HepG2 (cell line): Measurements from ENCODE around the gene TEAD3. TPM values are rescaled to one million over a fixed set of nuclear protein-coding genes. Genes with fewer than 3 reads are reported as not detected.

ENCODE experiments used
- BCL6 ChIP-seq: IDR thresholded peaks from 2 replicates; pipeline ENCODE4 v1.6.1; 2016; ENCODE audit warnings: missing genetic modification reagents, missing compliant biosample characterization
- EEA1 ChIP-seq: sonication (generic); formaldehyde crosslinking; IDR thresholded peaks from 2 replicates; pipeline ENCODE4 v1.5.1; 2020; ENCODE audit warnings: mild to moderate bottlenecking, missing genetic modification reagents, borderline replicate concordance
- GABPB1 ChIP-seq: IDR thresholded peaks from 2 replicates; pipeline ENCODE4 v1.6.1; 2016; ENCODE audit warnings: mild to moderate bottlenecking, missing genetic modification reagents, moderate library complexity, missing compliant biosample characterization
- HMG20B ChIP-seq: conservative IDR thresholded peaks from 2 replicates; pipeline ENCODE4 v1.6.1; 2016; ENCODE audit warnings: missing genetic modification reagents, missing compliant biosample characterization
- NFYC ChIP-seq: IDR thresholded peaks from 2 replicates; pipeline ENCODE4 v1.6.1; 2016; ENCODE audit warnings: missing genetic modification reagents, missing compliant biosample characterization
- TCF12 ChIP-seq, 2 experiments: fragments of 450-650 bp in 1 of 2; sonication (generic) in 1 of 2; formaldehyde crosslinking in 1 of 2; IDR thresholded peaks; 2 replicates each; pipeline versions ENCODE4 v1.6.1 to v1.8.0; 2017 to 2022; ENCODE audit warnings: antibody characterized with exemption in 1 of 2, mild to moderate bottlenecking in 1 of 2, missing genetic modification reagents in 1 of 2, moderate library complexity in 1 of 2
- polyA plus RNA-seq, 8 experiments: library from polyadenylated mRNA; depleted of rRNA in 3 of 8; stranded (reverse) in 7 of 8; unstranded in 1 of 8; fragments of >200 nt; fragmentation: Illumina TruSeq in 4 of 8; extraction: Trizol in 4 of 8; gene quantifications; 2 replicates each; pipeline versions ENCODE4 v1.2.1 to v1.2.3, GENCODE V29; 2011 to 2016; ENCODE audit warnings: low read depth in 4 of 8, missing spikeins in 1 of 8, mixed read lengths in 1 of 8; ENCODE audit not compliant: insufficient read depth in 1 of 8
- total RNA-seq, 5 experiments: library from RNA; depleted of rRNA; stranded (reverse); fragments of >200 nt; fragmentation: Illumina TruSeq; extraction: Trizol; gene quantifications; 2 replicates each; pipeline ENCODE4 v1.2.3, GENCODE V29; 2016; ENCODE audit warnings: low read depth in 1 of 5
- TF ChIP-seq, protein P1 (sequence below): sonication (generic); formaldehyde crosslinking; IDR thresholded peaks from 2 replicates; pipeline ENCODE4 v1.8.0; 2022; ENCODE audit warnings: mild to moderate bottlenecking, missing genetic modification reagents, borderline replicate concordance
- TF ChIP-seq, protein P2 (sequence below): sonication (generic); formaldehyde crosslinking; IDR thresholded peaks from 2 replicates; pipeline ENCODE4 v1.4.0; 2020; ENCODE audit warnings: missing genetic modification reagents
- TF ChIP-seq, protein P3 (sequence below): IDR thresholded peaks from 2 replicates; pipeline ENCODE4 v1.4.0; 2020; ENCODE audit warnings: mild to moderate bottlenecking, missing genetic modification reagents
- TF ChIP-seq, protein P4 (sequence below): sonication (generic); formaldehyde crosslinking; conservative IDR thresholded peaks from 2 replicates; pipeline ENCODE4 v1.8.0; 2022; ENCODE audit warnings: missing genetic modification reagents
- TF ChIP-seq, protein P5 (sequence below): sonication (generic); formaldehyde crosslinking; IDR thresholded peaks from 2 replicates; pipeline ENCODE4 v1.8.1; 2022; ENCODE audit warnings: mild to moderate bottlenecking, missing genetic modification reagents

TEAD3 gene
- total and polyA plus RNA-seq, 2 of the 13 experiments (the other 11 are each of a cell fraction or from before 2014, with no cell fraction given): 15.1 to 16.5 TPM

DNA sequence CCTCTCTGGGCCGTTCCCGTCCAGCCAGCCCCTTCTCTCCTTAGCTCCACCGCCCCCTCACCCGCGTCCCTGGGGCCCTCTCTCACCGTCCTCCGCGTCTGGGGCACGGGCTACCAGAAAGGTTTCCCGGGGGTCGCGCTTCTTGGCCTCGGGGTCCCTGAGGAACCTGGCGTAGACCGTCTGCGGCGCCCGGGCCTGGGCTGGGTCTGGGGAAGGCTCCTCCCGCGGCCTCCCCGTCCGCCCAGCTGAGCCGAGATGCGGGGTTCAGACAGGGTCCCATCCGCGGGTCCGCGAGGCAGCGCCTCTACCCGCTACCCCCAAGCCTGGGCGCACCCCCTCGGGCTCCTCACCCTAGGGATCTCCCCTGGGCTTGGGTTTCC, 14.7 kb upstream of the TEAD3 start (continued):
- TF ChIP-seq, protein P1, sequence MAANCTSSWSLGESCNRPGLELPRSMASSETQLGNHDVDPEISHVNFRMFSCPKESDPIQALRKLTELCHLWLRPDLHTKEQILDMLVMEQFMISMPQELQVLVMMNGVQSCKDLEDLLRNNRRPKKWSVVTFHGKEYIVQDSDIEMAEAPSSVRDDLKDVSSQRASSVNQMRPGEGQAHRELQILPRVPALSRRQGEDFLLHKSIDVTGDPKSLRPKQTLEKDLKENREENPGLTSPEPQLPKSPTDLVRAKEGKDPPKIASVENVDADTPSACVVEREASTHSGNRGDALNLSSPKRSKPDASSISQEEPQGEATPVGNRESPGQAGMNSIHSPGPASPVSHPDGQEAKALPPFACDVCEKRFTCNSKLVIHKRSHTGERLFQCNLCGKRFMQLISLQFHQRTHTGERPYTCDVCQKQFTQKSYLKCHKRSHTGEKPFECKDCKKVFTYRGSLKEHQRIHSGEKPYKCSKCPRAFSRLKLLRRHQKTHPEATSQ (CRISPR knock-in tag): no peak
- TF ChIP-seq BCL6 (CRISPR knock-in tag) (no peak), GABPB1 (CRISPR knock-in tag) (no peak), HMG20B (CRISPR knock-in tag) (no peak), NFYC (CRISPR knock-in tag) (no peak), TCF12 (IDR thresholded peaks at IDR 0.05) (no peak), TCF12 (CRISPR knock-in tag; IDR thresholded peaks at IDR 0.05) (no peak), EEA1 (no peak)
- TF ChIP-seq, protein P2, sequence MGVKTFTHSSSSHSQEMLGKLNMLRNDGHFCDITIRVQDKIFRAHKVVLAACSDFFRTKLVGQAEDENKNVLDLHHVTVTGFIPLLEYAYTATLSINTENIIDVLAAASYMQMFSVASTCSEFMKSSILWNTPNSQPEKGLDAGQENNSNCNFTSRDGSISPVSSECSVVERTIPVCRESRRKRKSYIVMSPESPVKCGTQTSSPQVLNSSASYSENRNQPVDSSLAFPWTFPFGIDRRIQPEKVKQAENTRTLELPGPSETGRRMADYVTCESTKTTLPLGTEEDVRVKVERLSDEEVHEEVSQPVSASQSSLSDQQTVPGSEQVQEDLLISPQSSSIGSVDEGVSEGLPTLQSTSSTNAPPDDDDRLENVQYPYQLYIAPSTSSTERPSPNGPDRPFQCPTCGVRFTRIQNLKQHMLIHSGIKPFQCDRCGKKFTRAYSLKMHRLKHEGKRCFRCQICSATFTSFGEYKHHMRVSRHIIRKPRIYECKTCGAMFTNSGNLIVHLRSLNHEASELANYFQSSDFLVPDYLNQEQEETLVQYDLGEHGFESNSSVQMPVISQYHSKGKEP (CRISPR knock-in tag): no peak
- TF ChIP-seq, protein P3, sequence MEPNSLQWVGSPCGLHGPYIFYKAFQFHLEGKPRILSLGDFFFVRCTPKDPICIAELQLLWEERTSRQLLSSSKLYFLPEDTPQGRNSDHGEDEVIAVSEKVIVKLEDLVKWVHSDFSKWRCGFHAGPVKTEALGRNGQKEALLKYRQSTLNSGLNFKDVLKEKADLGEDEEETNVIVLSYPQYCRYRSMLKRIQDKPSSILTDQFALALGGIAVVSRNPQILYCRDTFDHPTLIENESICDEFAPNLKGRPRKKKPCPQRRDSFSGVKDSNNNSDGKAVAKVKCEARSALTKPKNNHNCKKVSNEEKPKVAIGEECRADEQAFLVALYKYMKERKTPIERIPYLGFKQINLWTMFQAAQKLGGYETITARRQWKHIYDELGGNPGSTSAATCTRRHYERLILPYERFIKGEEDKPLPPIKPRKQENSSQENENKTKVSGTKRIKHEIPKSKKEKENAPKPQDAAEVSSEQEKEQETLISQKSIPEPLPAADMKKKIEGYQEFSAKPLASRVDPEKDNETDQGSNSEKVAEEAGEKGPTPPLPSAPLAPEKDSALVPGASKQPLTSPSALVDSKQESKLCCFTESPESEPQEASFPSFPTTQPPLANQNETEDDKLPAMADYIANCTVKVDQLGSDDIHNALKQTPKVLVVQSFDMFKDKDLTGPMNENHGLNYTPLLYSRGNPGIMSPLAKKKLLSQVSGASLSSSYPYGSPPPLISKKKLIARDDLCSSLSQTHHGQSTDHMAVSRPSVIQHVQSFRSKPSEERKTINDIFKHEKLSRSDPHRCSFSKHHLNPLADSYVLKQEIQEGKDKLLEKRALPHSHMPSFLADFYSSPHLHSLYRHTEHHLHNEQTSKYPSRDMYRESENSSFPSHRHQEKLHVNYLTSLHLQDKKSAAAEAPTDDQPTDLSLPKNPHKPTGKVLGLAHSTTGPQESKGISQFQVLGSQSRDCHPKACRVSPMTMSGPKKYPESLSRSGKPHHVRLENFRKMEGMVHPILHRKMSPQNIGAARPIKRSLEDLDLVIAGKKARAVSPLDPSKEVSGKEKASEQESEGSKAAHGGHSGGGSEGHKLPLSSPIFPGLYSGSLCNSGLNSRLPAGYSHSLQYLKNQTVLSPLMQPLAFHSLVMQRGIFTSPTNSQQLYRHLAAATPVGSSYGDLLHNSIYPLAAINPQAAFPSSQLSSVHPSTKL (CRISPR knock-in tag): no peak
- TF ChIP-seq, protein P4, sequence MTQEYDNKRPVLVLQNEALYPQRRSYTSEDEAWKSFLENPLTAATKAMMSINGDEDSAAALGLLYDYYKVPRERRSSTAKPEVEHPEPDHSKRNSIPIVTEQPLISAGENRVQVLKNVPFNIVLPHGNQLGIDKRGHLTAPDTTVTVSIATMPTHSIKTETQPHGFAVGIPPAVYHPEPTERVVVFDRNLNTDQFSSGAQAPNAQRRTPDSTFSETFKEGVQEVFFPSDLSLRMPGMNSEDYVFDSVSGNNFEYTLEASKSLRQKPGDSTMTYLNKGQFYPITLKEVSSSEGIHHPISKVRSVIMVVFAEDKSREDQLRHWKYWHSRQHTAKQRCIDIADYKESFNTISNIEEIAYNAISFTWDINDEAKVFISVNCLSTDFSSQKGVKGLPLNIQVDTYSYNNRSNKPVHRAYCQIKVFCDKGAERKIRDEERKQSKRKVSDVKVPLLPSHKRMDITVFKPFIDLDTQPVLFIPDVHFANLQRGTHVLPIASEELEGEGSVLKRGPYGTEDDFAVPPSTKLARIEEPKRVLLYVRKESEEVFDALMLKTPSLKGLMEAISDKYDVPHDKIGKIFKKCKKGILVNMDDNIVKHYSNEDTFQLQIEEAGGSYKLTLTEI: no peak
- TF ChIP-seq, protein P5, sequence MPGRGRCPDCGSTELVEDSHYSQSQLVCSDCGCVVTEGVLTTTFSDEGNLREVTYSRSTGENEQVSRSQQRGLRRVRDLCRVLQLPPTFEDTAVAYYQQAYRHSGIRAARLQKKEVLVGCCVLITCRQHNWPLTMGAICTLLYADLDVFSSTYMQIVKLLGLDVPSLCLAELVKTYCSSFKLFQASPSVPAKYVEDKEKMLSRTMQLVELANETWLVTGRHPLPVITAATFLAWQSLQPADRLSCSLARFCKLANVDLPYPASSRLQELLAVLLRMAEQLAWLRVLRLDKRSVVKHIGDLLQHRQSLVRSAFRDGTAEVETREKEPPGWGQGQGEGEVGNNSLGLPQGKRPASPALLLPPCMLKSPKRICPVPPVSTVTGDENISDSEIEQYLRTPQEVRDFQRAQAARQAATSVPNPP: no peak
